ENCODE results near the gene GTPBP4. TPM values are rescaled to one million over a fixed set of nuclear protein-coding genes. Genes with fewer than 3 reads are reported as not detected.
"Not testable (repeated sequence)": the region's sequence is repeated elsewhere in the genome, so short reads cannot be mapped to it uniquely, and the experiment has no call there.

GTPBP4 gene
- total and polyA plus RNA-seq, 2 of the 8 experiments (the other 6 are each of a cell fraction or from before 2014, with no cell fraction given) = 16.9 to 98.1 TPM

DNA sequence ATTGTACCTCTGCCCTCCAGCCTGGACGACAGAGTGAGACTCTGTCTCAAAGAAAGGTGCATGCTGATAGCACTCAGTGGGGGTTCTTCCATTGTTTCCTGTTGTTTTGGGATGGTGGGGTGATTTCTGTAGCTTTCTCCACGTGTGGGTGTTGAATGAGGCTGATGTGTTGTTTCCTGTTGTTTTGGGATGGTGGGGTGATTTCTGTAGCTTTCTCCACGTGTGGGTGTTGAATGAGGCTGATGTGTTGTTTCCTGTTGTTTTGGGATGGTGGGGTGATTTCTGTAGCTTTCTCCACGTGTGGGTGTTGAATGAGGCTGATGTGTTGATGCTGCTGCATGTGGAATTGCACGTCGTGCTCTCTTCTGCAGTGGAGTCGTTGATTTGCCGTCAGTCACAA, 21.7 kb downstream of the GTPBP4 start:
- H3K18ac ChIP-seq (ENCODE audit: extremely low read depth, low read length); H2BK15ac ChIP-seq (ENCODE audit: low read length); FAIRE-seq; H2AK5ac ChIP-seq (ENCODE audit: low read depth, low read length); H2BK20ac ChIP-seq (ENCODE audit: low read length); H4K5ac ChIP-seq (ENCODE audit: insufficient read length, low read depth, low read length); H3K27me3 ChIP-seq (replicated peaks in 1 of 4; ENCODE audit: control insufficient read depth in 3 of 4, extremely low read depth in 1 of 4, insufficient read depth in 3 of 4, low read length in 3 of 4); H3K79me1 ChIP-seq (ENCODE audit: low read depth, low read length); H4K91ac ChIP-seq (replicated peaks; ENCODE audit: insufficient read length, low read length); H3K56ac ChIP-seq (replicated peaks; ENCODE audit: insufficient read length, low read depth, low read length); H3K27ac ChIP-seq (ENCODE audit: low read depth, low read length); H2BK120ac ChIP-seq (replicated peaks; ENCODE audit: low read depth, low read length); H3K4me2 ChIP-seq (ENCODE audit: insufficient read depth in 1 of 2, low read depth in 2 of 2, low read length in 2 of 2); CTCF ChIA-PET (ENCODE audit: partially characterized antibody); H3K23me2 ChIP-seq (ENCODE audit: low read depth, low read length); H4K8ac ChIP-seq (ENCODE audit: extremely low read depth, insufficient read depth, low read length); H3K4ac ChIP-seq (replicated peaks; ENCODE audit: insufficient read length, low read depth, low read length); H3K4me1 ChIP-seq (replicated peaks in 1 of 4; ENCODE audit: control insufficient read depth in 3 of 4, insufficient read depth in 4 of 4, low read length in 3 of 4); H3K14ac ChIP-seq (ENCODE audit: insufficient read length); H3K9me3 ChIP-seq (ENCODE audit: insufficient read depth in 2 of 2, low read depth in 1 of 2, low read length in 1 of 2); H2BK12ac ChIP-seq (ENCODE audit: low read depth, low read length); H2BK5ac ChIP-seq (ENCODE audit: low read depth, low read length); H3K9ac ChIP-seq (replicated peaks in 1 of 4; ENCODE audit: extremely low read depth in 1 of 4, low read depth in 3 of 4, low read length in 3 of 4); DNase-seq (ENCODE audit: low read depth in 1 of 2, low spot score in 2 of 2); H2AFZ ChIP-seq (ENCODE audit: low read length); H3K23ac ChIP-seq (ENCODE audit: insufficient read length); H3K4me3 ChIP-seq (ENCODE audit: extremely low read depth in 1 of 4, insufficient read depth in 2 of 4, low read depth in 3 of 4, low read length in 4 of 4); H3K79me2 ChIP-seq (ENCODE audit: control insufficient read depth in 1 of 2, insufficient read depth in 2 of 2, low read length in 2 of 2): not testable (repeated sequence)
- Histone ChIP-seq H3K36me3 (ENCODE audit: control insufficient read depth in 2 of 4, insufficient read depth in 4 of 4, low read length in 3 of 4) (peaks cover 60 to 94% (median 82%) of the 10 kb centered on the region in 4 experiments), H4K20me1 (replicated peaks in 1 of 2; ENCODE audit: control insufficient read depth in 1 of 2, insufficient read depth in 2 of 2, low read length in 2 of 2) (peaks cover 0 to 12% of the 10 kb centered on the region in 2 experiments)
- WGBS, 2 experiments (ENCODE audit: extremely low coverage in 1 of 2, insufficient coverage in 1 of 2, insufficient read length in 1 of 2, insufficient replicate concordance in 2 of 2, low coverage in 1 of 2, low lambda C conversion rate in 2 of 2, missing lambda C conversion rate in 1 of 2) = 79% methylated on average over 7 of the region's 8 CpGs; no CpG with 5 or more reads in 1 of the 2 experiments
- POLR2A ChIA-PET (ENCODE audit: partially characterized antibody) = interaction anchor here (1.0 to 1.6 kb wide), 2 partner anchors 28 to 39 kb away, joined by 3 to 6 read pairs; partner anchors contain the start of gene IDI1

Measured in H1 (cell line).